GM18507 (cell line): ENCODE results near the gene UBE3B.

ENCODE experiments used
- DNase-seq: peaks from one replicate; pipeline ENCODE4 v3.0.0; 2011; ENCODE audit warnings: low read depth; ENCODE audit not compliant: insufficient read length; ENCODE audit errors: extremely low spot score
- FAIRE-seq: peaks from 2 replicates; lab custom pipeline; 2011; peaks lifted over from hg19 to GRCh38; lab: Jason Lieb, UNC

Gene UBE3B

DNA sequence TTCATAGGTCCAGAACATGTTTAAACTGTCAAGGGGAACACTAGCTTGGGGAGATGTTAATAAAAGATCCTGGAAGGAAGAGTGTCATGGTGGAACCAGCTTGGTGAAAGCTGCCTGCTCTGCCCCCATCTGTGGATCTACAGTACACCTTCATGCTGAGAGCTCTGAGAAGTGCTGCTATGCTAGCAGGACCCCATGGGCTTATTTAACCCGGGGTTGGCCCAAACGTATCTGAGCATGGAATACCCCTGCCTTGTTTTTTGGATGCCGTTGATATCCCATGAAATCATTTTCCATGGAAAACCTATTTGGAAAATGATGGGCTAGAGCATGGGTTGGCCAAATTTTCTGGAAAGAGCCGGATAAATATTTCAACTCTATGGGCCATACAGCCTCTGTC lies 14.2 kb downstream of the UBE3B start:
- DNase-seq (no peak), FAIRE-seq (no peak)

GRCh38 chr12:109492371-109492770 lies 14.9 kb downstream of the UBE3B start:
- FAIRE-seq (no peak), DNase-seq (no peak)

- DNase-seq = no peak
- no peak for FAIRE-seq
These were observed 15.7 kb downstream of the UBE3B start for GRCh38 chr12:109493090-109493489.

DNA sequence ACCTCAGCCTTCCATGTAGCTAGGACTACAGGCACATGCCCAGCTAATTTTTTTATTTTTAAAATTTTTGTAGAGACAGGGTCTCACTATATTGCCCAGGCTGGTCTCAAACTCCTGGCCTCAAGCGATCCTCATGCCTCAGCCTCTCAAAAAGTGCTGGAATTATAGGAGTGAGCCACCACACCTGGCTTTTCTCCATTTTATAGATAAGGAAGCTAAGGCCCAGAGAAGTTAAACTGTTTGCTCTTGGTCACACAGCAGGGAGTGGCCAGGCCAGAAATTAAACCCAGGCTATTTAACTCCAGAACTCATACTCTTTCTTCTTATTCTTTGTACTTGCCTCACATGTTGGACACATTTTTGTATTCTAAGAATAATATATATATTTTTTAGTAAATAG lies 16.5 kb downstream of the UBE3B start:
- no peak for DNase-seq
- FAIRE-seq = no peak

- FAIRE-seq (no peak), DNase-seq (no peak)
These were observed 17.0 kb downstream of the UBE3B start for GRCh38 chr12:109494348-109494881.

- DNase-seq = no peak
- peak; percentile 31 for FAIRE-seq
These were observed 17.6 kb downstream of the UBE3B start for GRCh38 chr12:109495012-109495411.

DNA sequence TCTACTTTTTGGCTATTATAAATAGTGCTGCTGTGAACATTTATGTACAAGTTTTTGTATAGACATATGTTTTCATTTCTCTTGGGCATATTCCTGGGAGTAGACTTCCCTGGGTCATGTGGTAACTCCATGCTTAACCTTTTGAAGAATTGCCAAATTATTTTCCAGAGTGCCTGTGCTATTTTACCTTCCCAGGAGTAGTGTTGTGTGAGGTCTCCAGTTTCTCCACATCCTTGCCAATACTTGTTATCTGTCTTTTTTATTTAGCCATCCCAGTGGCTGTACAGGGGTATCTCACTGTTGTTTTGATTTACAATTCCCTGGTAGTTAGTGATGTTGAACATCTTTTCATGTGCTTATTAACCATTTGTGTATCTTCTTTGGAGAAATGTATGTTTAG lies 18.9 kb downstream of the UBE3B start:
- FAIRE-seq (no peak), DNase-seq (no peak)

- FAIRE-seq (no peak), DNase-seq (no peak)
These were observed 20.2 kb downstream of the UBE3B start for GRCh38 chr12:109497675-109498074.

- FAIRE-seq (no peak), DNase-seq (no peak)
These were observed 23.2 kb downstream of the UBE3B start for GRCh38 chr12:109500406-109501185.

DNA sequence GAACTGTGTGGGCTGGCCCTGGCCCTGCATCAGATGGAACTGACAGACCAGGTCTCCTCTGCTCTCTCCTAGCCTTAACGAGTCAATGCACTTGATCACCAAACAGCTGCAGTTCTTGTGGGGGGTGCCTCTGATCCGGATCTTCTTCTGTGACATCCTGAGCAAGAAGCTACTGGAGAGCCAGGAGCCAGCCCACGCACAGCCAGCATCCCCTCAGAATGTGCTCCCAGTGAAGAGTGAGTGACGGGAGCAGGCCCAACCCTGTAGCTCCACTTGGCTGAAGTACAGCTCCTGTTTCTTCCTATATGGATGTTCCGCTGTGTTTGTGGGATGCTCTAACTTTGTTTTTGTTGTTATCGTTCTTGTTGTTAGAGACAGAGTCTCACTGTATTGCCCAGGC lies 23.9 kb downstream of the UBE3B start:
- FAIRE-seq (no peak), DNase-seq (no peak)

DNA sequence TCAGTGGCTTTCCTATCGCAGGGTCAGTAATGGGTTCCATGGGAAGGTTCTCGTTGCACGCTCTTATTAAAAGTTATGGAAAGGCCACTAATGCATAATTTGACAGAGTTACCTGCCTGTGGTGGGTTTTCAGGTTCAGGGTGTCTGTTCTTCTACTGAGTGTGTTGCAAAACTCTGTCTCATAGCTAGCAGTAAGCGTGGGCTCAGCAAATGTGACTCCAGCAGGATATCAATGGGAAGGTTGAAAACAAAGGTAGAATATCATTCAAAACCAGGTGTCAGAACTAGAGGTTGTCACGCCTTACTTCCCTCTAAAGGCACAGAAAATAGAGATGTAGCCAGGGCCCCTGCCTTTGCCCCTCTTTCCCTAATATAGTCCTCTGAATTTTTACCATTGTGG lies 24.9 kb downstream of the UBE3B start:
- no peak for FAIRE-seq

GRCh38 chr12:109503611-109504010 lies 26.2 kb downstream of the UBE3B start:
- DNase-seq = no peak
- no peak for FAIRE-seq

More for the DNA sequence above, 24.9 kb downstream of the UBE3B start:
- DNase-seq = no peak

DNA sequence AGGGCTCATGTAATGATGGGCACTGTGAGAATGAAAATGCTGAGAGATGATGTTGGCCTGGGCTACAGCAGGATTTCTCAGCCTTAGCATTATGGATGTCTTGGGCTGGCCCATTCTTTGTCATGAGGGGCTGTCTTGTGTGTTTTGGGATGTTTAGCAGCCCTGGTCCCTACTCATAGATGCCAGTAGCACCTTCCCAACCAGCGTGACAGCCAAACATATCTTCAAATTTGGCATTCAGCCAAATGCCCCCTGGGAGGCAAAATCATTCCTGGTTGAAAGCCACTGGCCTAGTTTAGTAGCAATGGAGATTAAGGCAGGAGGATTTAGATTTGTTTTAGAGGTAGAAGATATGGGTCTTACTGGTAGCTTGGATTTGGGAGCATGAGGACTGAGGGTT lies 26.6 kb downstream of the UBE3B start:
- FAIRE-seq (no peak), DNase-seq (no peak)

DNA sequence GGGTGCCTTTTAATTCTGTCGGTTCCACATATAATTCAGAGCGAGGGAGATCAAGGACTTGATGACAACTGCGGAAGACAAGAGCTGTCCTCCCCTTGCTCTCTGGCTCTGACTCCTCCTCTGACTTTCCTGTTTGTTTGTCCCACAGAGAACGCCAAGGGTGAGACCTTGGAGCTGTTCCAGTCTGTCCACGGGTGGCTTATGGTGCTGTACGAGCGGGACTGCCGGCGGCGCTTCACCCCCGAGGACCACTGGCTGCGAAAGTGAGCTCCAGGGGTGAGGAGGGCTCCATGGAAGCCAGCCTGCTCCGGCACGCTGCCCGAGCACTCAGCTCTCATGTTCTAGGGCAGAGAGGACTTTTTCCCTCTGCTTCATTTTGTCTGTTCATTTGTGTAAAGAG lies 32.8 kb downstream of the UBE3B start:
- DNase-seq = no peak
- no peak for FAIRE-seq

DNA sequence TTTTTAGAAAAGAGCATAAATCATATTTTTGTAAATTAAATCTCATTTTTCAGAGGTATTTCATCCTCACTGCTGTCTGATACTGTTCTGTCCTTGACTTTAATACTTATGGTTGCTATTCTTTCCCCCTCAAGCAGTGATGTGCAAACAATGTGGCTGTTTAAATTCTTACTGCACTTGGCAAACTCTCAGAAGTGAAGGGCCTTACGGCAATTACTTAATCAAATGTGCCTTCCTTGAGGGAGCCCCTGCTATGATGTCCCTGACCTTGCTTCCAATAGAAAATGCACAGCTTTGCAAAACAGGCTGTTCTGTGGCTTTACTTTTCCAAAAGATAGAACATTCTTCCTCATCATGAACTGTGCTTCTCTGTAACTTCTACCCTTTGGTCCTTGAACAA lies 35.2 kb downstream of the UBE3B start:
- no peak for DNase-seq
- no peak for FAIRE-seq

DNA sequence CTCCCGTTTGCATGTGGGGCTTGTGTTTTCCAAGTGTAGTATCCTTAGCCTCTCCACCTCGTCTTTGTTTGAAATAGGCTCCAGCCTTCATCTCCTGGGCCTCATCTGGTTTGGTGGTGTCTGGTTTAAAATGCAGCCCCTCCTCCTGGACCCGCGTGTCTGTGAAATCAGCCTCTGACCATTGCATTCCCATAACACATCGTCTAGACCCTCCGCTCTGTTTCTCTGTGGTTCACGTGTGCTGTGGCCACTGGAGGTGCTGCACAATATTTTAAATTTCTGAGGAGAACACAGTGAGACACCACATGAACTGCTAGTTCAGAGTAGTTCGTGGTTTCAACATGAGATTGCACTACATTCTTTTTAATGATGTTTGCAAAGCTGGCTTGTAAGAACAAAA lies 35.6 kb downstream of the UBE3B start:
- FAIRE-seq = no peak
- no peak for DNase-seq

DNA sequence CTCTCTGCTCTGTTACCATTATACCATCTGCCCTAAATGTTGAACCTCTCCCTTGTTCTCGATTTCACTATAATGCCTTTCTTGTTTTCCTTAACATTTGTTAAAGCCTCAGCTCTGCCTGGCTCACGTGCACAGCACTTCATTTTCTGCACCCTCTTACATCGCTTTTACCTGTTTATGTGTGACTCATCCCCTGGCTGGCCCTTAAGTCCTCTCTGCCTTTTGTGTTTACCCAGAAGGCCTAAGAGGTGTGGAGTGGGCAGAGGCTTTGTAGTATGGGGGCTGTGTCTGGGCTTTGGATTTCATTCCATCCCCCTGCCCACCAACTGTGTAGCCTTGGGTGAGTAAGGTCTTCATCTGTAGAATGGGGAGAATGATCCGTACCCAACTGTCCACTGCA lies 36.5 kb downstream of the UBE3B start:
- no peak for FAIRE-seq
- no peak for DNase-seq

- no peak for FAIRE-seq
These were observed 40.2 kb downstream of the UBE3B start for GRCh38 chr12:109517619-109518018.

GRCh38 chr12:109518820-109519665 lies 41.6 kb downstream of the UBE3B start:
- DNase-seq (peak; percentile 12), FAIRE-seq (peak; percentile 66)

More at GRCh38 chr12:109517619-109518018, 40.2 kb downstream of the UBE3B start:
- DNase-seq = no peak

GRCh38 chr12:109519787-109520186 lies 42.4 kb downstream of the UBE3B start:
- FAIRE-seq (no peak), DNase-seq (no peak)

DNA sequence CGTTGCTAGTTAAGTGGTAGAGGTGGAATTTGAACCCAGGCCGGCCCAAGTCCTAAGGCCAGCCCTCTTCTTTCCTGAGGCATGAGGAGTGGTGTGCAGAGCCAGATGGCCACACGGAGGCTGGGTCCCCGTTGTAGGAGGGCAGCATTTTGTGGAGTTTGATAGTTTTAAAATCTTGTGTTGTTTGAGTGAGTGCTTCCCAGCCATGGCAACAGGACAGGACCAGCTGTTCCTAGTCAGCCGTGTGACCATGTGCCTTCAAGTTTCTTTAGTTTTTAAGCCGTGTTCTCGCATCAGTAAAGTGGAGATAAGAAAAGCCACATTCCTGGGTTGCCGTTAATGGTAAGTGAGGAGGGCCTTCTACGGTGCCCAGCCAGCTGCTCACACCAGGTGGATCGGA lies 44.4 kb downstream of the UBE3B start:
- FAIRE-seq (no peak), DNase-seq (no peak)
